ENCODE measurements around the gene RPTOR.
A peak's percentile ranks its signal among the peaks of the same experiment; 100 is the strongest.

RPTOR gene

DNA sequence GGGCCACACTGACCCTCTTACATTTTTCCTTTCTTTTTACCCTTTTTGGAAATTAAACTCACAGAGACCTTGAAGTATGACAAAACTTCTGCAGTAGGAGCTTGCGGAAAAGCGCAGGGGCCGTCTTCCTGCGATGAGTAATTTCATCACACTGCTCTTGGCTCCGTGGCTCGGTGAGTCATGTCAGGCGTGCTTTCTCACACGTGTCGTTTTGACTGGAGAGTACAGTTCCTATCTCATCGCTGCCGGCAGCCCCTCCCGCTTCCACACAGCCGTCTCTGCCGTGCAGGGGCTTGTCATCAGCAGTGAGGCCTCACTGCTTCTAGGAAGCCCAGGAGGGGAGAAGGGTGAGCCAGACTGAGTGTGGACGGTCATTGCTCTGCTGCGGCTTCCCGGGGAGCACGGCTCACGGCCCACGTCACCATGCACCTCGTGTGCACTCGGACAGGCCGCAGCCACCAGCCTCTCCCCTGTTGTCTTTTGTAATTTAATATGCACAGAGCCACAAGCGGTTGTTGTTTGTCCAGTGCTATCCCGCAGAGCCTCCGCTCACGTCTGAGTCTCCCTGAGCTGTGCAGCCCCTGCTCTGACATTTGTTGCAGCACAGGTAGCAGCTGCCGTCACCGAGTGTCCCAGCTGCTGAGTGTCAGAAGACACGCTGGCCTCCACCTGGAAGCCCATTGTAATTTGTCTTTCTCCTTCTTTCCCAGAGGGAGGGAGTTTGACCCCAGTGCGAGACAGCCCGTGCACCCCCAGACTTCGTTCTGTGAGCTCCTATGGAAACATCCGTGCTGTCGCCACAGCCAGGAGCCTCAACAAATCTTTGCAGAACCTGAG lies 347.6 kb downstream of the RPTOR start:
- DNase-seq (ENCODE audit: low read depth), result peak; percentile 84

DNA sequence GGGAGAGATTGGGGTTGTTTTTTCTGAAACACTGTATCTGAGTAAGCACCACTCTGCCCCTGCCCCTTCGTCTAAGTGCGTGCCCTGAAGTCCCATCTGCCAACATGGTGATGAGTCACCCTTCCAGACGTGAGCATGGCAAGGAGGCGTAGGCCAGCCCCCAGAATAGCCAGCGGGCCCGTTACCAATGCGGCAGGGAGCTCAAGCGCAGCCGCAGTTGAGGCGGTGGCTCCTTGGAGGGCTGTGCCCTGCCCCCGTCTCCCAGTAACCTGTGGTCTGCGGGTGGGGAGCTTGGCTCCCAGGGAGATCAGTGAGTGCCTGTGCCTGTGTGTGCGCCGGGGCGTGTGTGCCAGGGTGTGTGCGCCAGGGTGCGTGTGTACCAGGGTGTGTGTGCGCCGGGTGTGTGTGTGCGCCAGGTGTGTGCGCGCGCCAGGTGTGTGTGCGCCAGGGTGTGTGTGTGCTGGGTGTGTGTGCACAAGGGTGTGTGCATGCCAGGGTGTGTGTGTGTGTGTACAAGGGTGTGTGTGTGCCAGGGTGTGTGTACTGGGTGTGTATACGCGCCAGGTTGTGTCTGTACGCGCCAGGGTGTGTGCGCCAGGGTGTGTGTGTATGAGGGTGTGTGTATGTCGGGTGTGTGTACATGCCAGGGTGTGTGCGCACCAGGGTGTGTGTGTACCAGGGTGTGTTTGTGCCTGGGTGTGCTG lies 348.4 kb downstream of the RPTOR start:
- peak; percentile 26 for DNase-seq (ENCODE audit: low read depth)

DNA sequence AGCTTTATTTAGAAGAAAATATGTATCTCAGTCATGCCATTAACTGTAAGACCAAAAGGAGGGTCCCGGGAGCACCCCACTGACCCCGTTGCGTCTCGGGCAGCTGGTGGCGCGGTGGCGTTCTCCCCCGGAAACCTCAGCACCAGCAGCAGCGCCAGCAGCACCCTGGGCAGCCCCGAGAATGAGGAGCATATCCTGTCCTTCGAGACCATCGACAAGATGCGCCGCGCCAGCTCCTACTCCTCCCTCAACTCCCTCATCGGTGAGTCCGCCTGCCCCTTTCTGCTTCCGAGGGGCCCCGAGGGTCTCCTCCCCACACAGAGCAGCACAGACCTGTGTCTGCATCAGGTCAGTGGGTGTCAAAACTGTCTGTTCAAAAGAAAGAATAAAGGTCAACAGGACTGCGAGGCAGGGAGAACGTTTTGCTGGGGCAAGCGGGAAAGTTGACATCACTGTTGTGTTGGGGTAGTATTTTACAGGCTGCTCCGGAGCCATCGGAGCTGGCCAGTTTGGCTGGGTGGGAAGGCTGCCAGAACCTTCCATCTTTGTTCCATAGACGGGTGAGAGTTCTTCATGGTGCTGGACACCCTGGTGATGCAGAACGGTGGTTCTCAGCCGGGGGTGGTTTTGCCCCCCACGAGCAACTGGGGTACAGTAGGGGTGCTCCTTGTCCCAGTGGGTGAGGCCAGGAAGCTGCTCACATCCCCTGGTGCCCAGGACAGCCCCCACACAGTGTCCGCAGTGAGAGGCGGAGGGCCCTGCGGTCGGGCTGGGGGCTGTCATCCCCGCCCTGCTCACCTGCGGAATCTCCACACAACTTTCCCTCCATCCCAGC lies 349.2 kb downstream of the RPTOR start:
- no peak for DNase-seq (ENCODE audit: low read depth)

DNA sequence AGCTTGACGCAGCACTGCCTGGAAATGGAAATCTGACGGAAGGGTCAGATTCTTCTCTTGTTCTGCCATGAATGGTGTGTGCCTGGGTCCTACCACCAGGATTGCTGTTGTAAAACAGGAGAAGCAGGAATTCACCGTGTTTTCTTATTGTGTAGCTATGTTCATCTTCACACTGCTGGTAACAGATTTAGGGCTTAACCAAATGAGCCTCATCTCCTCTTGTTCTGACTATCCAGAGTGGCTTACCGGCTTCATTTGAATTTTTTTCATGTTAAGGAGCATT lies 349.7 kb downstream of the RPTOR start:
- no peak for DNase-seq (ENCODE audit: low read depth)

DNA sequence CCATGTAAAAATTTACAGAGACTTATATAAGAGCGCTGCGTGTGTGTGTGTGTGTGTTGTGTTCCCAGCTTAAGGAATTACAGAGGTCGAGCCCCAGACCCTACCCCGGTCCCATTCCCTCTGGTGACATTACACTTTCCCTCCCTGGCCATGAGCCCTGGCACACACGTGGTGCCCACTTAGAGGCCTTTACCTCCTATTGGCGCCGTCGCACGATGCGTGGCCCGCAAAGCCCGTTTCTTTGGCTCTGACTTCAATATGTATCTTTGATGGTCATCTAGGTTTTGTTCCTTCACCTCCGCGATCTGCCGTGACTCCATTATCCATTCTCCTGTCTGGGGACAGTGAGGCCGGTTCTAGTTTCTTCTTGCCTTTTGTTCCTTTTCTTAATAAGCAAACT lies 350.1 kb downstream of the RPTOR start:
- DNase-seq (ENCODE audit: low read depth), result no peak

DNA sequence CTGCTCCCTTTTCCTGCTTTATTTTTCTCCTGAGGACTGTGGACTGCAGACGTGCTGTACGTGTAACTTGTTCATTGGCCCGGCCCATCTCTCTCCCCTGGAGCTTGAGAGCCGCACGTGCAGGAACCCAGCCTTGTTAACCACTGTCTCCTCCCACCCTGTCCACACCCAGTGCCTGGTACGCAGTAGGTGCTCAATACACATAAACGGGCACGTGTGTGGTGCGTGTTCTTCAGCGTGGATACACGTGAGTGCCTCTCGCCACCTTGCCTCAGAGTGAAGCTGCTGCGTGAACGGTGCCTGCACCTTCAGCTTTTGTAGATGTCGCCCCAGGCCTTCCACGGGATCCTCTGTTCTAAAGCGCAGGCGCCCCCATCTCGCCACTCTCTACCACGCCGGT lies 350.7 kb downstream of the RPTOR start:
- DNase-seq (ENCODE audit: low read depth), result no peak

DNA sequence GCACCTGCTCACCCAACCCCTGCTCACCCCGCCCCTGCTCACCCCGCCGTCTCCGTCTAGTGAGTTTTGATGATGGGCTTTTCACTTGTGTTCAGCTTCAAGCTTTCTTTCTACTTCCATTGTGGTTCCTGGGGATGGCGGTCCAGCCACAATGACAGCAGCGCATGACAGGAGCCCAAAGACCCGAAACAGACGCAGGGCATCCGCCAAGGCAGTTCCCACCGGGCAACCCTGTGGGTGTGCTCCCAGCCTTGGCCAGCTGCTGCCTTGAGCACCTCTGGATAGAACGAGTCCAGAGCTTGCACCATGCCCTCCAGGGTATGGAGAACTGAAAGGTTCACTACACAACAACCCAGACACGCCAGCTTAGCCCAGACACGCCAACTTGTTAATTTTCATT lies 354.1 kb downstream of the RPTOR start:
- DNase-seq (ENCODE audit: low read depth), result no peak

DNA sequence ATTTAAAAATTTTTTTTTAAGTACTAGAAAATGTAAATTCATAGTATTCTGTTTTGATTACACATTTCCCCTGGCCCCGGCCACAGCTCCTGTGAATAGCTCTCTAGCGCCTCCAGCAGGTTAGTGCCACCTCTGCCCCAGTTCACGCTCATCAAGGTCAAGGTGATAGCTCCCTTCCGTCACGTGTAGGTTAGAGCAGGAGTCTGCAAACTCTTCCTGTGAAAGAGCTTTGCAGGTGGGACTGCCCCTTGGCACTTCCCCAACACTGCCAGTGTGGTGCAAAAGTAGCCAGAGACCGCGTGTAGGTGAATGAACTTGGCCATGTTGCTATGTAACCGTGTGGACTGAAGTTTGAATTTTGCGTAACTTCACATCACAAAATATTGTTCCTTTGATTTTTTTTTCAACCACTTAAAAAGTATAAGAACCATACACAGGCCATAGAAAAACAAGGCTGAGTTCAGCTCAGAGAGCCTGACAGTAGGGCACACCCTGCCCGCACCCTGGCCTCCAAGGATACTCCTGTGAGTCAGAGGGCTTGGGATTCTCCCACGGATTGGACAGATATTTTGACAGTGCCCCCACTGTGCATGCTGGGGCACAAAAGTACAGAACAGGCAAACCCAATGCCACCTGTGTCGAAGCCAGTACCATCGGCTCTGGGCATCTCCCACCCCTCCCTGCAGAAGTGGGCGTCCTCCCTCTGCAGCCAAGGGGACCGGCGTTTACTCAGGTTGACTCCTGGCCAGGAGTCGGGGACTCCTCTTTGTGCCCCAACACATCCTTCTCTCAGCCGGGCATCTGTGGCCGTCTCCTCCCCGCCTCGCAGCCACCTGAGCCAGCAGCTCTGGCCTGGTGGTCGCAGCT lies 355.0 kb downstream of the RPTOR start:
- peak; percentile 3 for DNase-seq (ENCODE audit: low read depth)

DNA sequence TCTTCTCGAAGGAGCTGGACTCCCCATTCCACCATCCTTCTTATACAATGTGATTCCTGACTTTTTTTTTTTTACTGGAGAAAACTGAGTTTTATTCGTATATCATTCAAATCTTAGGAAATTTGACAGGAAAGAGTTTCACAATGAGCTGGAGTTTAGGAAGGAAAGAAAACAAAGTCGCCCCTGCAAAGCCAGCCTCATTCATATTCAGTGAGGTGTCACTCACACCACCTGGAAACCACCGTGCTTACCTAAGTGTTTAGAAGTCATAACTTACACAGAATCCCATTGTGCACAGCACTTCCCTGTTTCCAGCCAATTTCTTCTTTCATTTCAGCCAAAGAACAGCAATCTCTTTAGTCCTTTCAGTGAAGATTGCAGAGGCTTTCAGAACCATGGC lies 356.7 kb downstream of the RPTOR start:
- no peak for DNase-seq (ENCODE audit: low read depth)

DNA sequence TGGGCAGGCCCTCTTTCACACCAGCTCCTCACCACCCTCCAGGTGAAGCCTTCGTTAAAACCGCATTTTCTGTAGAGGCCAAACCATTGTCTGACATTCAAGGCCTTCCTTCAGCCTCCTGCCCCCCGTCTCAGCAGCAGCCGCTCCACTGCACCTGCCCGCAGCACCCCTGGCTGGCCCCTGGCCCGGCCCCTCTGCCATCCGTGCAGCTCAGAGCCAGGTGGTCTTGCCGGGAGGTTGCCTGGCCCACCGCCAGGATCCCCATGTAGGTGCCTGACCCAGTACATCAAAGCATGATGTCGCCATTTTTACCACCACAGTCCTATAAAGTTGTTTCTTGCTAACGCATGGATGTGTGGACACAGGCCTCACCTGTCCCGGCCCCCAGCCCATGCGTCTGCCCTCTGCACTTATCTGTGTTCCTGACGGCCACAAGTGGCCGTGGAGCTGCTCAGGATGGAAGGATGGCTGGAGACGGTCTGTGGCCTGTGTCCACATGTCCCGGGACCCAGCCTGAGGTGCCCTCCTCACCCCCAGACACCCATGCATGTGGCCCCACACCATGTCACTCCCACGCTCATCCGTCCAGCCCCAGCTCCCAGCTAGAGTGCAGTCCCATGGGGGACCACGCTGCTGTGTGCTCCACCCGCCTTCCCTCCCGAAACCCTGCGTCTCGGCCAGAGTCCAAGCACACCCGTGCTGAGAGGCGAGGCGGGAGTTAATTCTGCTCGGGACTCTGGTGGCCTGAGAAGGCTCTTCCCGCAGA lies 357.7 kb downstream of the RPTOR start:
- no peak for DNase-seq (ENCODE audit: low read depth)

DNA sequence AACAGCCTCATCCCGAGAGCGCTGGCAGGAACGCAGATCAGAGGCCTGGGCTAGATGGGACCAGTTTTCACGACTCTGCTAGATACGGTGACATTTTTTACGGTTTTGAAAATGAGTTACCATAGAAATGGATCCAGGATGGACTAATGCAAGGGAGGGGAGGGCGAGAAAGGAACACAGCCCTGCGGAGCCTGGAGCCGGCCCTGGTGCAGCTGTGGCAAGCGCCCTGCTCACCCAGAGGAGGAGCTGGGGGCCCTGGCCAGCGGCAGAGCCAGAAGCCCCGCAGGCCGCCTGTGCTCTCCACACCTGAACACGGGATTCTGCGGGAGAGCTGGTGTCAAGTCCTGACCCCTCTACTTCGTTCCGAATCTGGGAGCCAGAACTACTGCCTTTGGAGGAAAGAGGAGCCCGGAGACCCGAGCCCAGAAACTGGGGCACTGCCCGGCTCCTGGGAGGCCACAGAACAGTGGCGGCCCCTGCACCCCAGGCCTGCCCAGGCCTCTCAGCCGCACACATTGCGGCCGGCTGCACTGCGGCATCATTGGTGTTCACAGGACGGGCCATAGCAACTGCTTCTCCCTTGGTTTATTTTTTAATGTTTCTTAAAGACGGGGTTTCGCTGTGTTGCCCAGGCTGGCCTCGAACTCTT lies 358.4 kb downstream of the RPTOR start:
- DNase-seq (ENCODE audit: low read depth), result no peak

DNA sequence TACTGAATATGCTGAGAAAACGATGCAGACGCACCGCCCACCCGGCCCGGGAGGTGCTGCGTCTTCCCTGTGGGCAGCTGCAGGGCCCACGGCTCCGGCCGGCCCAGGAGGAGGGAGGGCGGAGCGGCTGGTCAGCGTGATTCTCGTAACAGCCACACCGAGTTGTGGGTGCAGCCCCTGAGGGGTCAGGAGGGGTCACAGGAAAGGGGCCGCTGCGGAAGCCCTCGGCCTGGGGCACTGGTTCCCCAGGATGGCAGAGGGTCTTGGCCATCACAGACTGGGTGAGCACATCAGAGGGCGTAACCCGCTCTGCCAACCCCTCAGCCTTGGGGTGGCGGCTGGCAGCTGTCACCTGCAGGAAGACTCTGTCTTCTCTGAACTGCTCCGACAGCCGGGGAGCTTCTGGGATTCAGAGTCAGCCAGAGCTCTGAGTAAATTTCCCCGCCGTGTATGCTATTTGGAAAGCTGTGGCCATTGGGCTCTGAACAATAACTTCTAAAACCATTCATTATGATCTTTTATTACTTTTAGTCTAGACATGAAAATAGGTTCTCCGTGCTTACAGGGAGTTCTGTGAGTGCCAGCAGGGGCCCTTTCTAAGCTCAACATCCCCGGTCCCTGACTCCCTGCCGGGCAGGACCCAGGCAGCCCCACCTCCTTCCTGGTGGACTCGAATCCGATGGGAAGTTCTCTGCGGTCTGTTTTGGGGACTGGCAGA lies 359.6 kb downstream of the RPTOR start:
- no peak for DNase-seq (ENCODE audit: low read depth)

DNA sequence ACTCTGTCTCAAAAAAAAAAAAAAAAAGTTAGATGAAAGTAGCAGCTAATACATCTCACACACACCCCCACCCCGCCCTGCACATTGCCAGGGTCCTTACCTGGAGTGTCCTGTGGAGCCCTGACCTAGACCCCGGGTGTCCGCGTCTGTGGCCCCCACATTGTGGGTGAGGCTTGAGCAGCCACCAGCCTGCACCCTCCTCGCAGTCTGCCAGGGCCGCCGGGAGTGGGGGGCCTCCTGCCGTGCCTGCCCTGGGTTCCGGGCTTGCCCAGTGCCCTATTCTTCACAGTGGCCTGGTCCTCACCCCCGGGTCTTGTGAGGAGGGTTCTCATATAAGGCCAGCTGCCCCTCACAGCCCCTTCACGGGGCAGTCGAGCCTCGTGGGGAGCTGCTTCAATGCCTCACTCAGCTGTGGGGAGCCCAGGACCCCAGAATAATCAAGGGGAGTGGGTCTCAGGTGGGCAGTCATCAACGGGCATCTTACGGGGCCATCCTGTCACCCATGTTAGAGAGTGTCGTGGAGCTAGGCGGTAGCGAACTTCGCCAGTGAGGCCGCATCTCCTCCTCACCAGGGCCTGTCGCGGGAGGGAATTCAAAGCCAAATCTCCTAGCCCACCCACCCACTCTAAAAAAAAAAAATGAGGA lies 361.1 kb downstream of the RPTOR start:
- DNase-seq (ENCODE audit: low read depth), result no peak

DNA sequence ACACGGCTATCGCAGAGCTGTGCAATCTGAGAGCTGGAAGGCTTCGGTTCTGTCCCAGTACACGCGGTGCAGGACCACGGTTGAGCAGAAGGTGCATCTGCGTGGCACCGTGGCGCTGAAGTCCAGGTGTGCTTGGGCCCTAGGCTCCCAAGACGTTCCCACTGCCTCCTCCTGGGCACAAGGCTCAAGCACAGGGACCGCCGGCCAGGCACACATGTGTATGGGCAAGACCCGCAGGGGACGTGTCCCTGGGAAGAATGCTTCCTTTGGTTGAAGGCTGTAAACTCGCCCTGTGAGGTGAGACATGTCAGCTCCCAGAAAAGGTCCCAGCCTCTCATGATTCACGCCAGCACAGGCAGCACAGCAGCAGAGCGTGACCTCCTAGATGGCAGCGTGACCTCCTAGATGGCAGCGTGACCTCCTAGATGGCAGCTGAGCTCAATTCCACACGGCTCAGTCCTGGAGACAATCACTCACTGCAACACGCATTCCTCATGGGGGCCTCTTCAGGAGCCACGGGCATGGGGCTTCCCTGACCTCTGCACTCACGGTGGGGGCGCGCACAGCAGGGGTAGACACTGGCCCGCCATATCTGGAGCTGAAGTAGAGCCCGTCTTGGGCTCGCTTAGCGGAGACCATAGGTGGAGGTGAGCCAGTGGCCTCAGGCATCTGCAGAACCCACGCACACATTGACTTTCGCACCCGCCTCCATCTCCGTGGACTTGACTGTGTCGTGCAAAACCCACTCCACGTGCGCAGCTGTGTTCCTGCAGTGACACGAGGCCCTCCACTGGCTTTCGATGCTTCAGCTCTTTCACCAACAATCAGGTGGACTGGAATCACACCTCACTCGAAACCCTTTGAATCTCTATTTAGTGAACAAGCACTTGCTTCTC lies 362.0 kb downstream of the RPTOR start:
- DNase-seq (ENCODE audit: low read depth), result no peak

DNA sequence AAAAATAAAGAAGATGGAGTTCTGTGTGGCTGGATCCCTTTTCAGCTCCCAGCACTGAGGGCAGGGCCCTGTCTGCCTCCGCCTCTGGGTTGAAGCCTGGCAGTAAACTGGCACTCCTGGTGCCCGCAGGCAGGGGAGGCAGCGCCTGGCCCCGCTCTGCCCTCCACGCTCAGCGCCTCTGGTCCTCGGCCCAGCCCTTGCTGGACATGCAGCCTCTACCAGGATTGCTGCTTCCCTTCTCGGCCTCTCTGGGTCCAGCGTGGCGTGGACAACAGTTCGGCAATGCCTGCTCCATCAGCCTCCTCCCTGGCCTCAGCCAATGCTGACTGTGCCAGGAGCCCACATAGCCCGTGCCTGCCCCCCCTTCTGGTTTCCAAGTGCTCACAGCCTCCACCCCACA lies 362.6 kb downstream of the RPTOR start:
- no peak for DNase-seq (ENCODE audit: low read depth)

DNA sequence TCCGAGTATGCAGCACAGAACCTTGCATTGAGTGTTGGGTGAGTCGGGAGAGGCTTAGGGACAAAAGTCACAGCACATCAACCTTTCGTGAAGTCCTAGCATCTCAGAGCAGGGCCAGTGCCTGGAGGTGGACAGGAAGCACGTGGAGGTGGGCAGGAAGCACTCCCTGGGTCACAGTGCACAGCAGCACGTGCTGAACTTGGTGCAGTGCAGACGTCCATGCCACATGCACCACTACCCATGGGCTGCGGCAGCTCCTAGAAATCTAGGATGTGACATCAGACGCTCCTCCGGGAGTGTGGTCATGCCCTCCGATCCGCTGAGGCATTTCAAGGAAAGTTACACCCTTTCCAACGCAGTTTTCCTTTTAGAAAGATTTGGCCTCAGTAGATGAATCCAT lies 363.6 kb downstream of the RPTOR start:
- DNase-seq (ENCODE audit: low read depth), result no peak

DNA sequence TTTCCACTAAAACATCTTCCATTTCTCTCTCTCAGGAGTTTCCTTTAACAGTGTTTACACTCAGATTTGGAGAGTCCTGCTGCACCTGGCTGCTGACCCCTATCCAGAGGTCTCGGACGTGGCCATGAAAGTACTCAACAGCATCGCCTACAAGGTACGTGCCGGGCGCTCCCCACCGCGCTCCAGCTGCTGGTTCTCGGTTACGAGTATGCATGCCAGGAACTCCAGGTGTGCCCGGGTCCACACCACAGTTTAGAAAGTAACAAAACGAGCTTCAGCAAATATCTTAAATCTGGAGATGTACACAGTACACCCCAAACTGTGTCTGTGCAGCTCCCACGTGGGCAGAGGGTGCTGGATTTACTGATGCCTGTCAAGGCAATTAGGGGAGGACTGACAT lies 364.1 kb downstream of the RPTOR start:
- no peak for DNase-seq (ENCODE audit: low read depth)

DNA sequence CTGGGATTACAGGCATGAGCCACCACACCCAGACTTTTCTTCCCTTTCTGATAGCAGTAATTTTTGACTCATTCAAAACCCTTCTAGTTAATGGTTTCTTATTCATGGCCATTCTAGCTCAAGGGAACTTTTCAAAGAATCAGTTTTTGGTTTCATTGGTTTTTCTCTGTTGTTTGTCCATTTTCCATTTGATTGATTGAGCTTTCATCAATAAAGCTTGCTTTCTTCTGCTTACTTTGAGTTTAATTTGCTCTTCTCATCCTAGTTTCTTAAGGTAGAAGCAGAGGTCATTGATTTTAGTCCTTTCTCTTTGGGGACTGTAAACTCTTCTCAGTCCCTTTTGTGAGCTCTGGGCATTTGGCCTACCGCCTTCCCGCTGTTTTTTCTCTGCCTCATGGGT lies 365.0 kb downstream of the RPTOR start:
- no peak for DNase-seq (ENCODE audit: low read depth)

DNA sequence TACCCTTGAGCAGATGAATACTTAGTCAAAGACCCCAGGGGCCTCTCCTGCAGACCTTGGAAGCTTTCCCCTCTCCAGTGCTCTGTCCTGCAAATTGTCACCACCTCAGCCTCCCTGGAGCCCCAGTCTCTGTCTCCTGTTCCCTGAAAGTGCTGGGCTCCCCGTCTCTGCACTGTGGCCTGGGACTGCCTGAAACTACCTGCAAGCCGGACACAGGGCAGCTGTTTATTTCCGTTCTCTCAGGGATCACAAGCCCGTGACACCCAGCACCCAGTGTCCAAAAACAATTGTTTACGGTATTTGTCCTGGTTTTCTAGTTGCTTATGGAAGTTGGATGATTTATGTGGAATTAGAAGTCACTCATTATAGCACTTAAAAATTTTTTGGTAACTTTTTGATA lies 365.4 kb downstream of the RPTOR start:
- no peak for DNase-seq (ENCODE audit: low read depth)
